Vagina (tissue), 2 donors: ENCODE results near the gene ADGRF5.

ENCODE experiments used
- CTCF ChIP-seq, 3 experiments: fragments of 450-650 bp in 2 of 3; fragments of 200-600 bp in 1 of 3; sonication (generic) in 1 of 3; IDR thresholded peaks; one replicate each; pipeline ENCODE4 v1.5.1; 2017 to 2019; ENCODE audit warnings: antibody characterized with exemption in 3 of 3, mild to moderate bottlenecking in 2 of 3, moderate library complexity in 2 of 3
- POLR2AphosphoS5 ChIP-seq, 2 donors: sonication (generic); formaldehyde crosslinking; IDR thresholded peaks; one replicate each; pipeline ENCODE4 v1.9.0; 2017; ENCODE audit warnings: antibody characterized with exemption in 2 of 2, mild to moderate bottlenecking in 2 of 2, low read depth in 1 of 2; ENCODE audit not compliant: insufficient read depth in 1 of 2

GRCh38 chr6:46891252-46891795 is 30.4 kb downstream of the ADGRF5 start:
- TF ChIP-seq CTCF (IDR thresholded peaks at IDR 0.05) (no peak), POLR2AphosphoS5 (IDR thresholded peaks at IDR 0.05; ENCODE audit: insufficient read depth in 1 of 2, low read depth in 1 of 2) (no peak)
